ENCODE measurements around the gene JRKL. TPM values are rescaled to one million over a fixed set of nuclear protein-coding genes. Genes with fewer than 3 reads are reported as not detected.
A peak's percentile ranks its signal among the peaks of the same experiment; 100 is the strongest.

The JRKL gene
- total RNA-seq, 4 donors from 2014 or later = 4.5 to 7.9 (median 6.9) TPM

GRCh38 chr11:96393753-96394348 is 4.0 kb downstream of the JRKL start:
- Histone ChIP-seq H3K36me3 (no peaks in the 10 kb centered on the region), H3K27ac (replicated peaks in 1 of 4) (no peak overlapping the region), H3K4me1 (peaks cover 6 to 17% (median 11%) of the 10 kb centered on the region in 4 donors), H3K4me3 (no peak overlapping the region), H3K9me3 (no peaks in the 10 kb centered on the region), H3K27me3 (no peaks in the 10 kb centered on the region)
- DNase-seq (ENCODE audit: extremely low spot score) = no peak
- intact Hi-C loops (cut with DNase I) = loop anchor here (10.0 kb wide), 1 partner anchor 469 kb away; the partner anchor contains the start of gene MTMR2
- no peak for TF ChIP-seq POLR2A (IDR thresholded peaks at IDR 0.05; ENCODE audit: low read depth)
- TF ChIP-seq CTCF (IDR thresholded peaks at IDR 0.05) = peak; percentile 53 to 71 (median 58)
- no peak for TF ChIP-seq POLR2AphosphoS5 (IDR thresholded peaks at IDR 0.05)
- TF ChIP-seq EP300 (IDR thresholded peaks at IDR 0.05) = no peak
- 28% methylated on average over 1 of the region's 1 CpG for WGBS

GRCh38 chr11:96394773-96395172 is 5.0 kb downstream of the JRKL start:
- Histone ChIP-seq H3K4me1 (peaks cover 5 to 12% (median 9%) of the 10 kb centered on the region in 4 donors), H3K27me3 (no peaks in the 10 kb centered on the region), H3K4me3 (no peak overlapping the region), H3K27ac (replicated peaks in 1 of 4) (no peak overlapping the region), H3K9me3 (no peaks in the 10 kb centered on the region), H3K36me3 (no peaks in the 10 kb centered on the region)
- no peak for DNase-seq (ENCODE audit: extremely low spot score)
- intact Hi-C loops (cut with DNase I) = loop anchor here (10.0 kb wide), 1 partner anchor 470 kb away; the partner anchor contains the start of gene MTMR2
- no peak for TF ChIP-seq CTCF (IDR thresholded peaks at IDR 0.05)
- no peak for TF ChIP-seq POLR2AphosphoS5 (IDR thresholded peaks at IDR 0.05)
- TF ChIP-seq POLR2A (IDR thresholded peaks at IDR 0.05; ENCODE audit: low read depth) = no peak
- no peak for TF ChIP-seq EP300 (IDR thresholded peaks at IDR 0.05)

GRCh38 chr11:96396637-96397036 is 6.8 kb downstream of the JRKL start:
- 82% methylated on average over 4 of the region's 4 CpGs for WGBS
- no peak overlapping the region for H3K4me3 ChIP-seq
- H3K9me3 ChIP-seq = no peaks in the 10 kb centered on the region
- intact Hi-C loops (cut with DNase I) = loop anchor here (10.0 kb wide), 1 partner anchor 472 kb away; the partner anchor contains the start of gene MTMR2
- no peaks in the 10 kb centered on the region for H3K36me3 ChIP-seq
- no peaks in the 10 kb centered on the region for H3K27me3 ChIP-seq
- DNase-seq (ENCODE audit: extremely low spot score) = no peak
- TF ChIP-seq EP300 (IDR thresholded peaks at IDR 0.05) = no peak
- no peak for TF ChIP-seq CTCF (IDR thresholded peaks at IDR 0.05)
- TF ChIP-seq POLR2A (IDR thresholded peaks at IDR 0.05; ENCODE audit: low read depth) = no peak
- no peak for TF ChIP-seq POLR2AphosphoS5 (IDR thresholded peaks at IDR 0.05)
- peaks cover 0 to 2% (median 0%) of the 10 kb centered on the region in 4 donors for H3K4me1 ChIP-seq
- H3K27ac ChIP-seq (replicated peaks in 1 of 4) = no peak overlapping the region

DNA sequence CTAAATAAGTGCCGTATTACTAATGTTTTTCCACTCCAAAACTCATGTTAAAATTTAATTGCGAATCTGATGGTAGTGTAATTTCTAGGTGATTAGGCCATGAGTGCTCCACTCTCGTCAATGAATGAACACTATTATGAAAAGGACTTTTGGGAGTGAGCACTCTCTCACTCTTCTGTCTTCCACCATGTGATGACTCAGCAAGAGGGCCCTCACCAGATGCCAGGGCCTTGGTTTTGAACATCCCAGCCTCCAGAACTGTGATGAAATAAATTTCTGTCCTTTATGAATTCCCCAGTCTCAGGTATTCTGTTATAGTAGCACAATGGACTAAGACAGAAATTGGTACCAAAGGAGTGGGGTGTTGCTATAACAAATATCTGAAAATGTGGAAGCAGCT is 8.1 kb downstream of the JRKL start:
- TF ChIP-seq EP300 (IDR thresholded peaks at IDR 0.05) = no peak
- no peak for TF ChIP-seq CTCF (IDR thresholded peaks at IDR 0.05)
- no peak for TF ChIP-seq POLR2A (IDR thresholded peaks at IDR 0.05; ENCODE audit: low read depth)
- TF ChIP-seq POLR2AphosphoS5 (IDR thresholded peaks at IDR 0.05) = no peak
- 92% methylated on average over 3 of the region's 3 CpGs for WGBS
- H3K4me1 ChIP-seq = peaks cover 0 to 2% (median 0%) of the 10 kb centered on the region in 4 donors
- no peak overlapping the region for H3K4me3 ChIP-seq
- no peaks in the 10 kb centered on the region for H3K9me3 ChIP-seq
- H3K27me3 ChIP-seq = no peaks in the 10 kb centered on the region
- no peaks in the 10 kb centered on the region for H3K36me3 ChIP-seq
- intact Hi-C loops (cut with DNase I) = loop anchor here (10.0 kb wide), 1 partner anchor 473 kb away; the partner anchor contains the start of gene MTMR2
- H3K27ac ChIP-seq (replicated peaks in 1 of 4) = no peak overlapping the region
- no peak for DNase-seq (ENCODE audit: extremely low spot score)
